ENCODE measurements around the gene GATA3. TPM values are rescaled to one million over a fixed set of nuclear protein-coding genes. Genes with fewer than 3 reads are reported as not detected.

The GATA3 gene
- total RNA-seq, 1 donor from 2014 or later = 17.6 TPM

DNA sequence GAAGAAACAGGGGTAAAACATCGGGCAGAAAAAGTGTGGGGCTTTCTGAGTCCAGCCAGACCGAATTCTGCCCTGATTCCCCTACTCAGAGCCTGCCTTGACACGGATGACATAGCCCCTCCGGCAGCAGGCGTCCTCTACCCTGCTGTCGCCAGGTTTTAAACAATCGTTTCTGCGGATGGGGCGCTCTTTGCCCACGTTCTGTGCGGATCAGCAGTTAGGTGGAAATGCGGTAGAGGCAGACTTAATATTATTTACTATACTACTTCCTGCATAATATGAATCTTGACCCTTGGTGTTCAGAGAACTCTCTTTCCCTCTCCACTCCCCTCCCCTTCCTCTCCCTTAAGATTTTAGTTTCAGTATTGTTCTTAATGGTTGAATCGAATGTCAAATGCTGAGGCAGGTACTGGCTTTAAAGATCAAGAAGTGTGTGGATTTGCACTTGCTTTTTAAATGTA is 2.4 kb downstream of the GATA3 start:
- peaks cover 30% of the 10 kb centered on the region for H3K4me1 Mint-ChIP-seq (ENCODE audit: low read depth, unreplicated experiment)
- H3K27me3 Mint-ChIP-seq (ENCODE audit: low read depth, unreplicated experiment) = peaks cover 36% of the 10 kb centered on the region
- Histone ChIP-seq H3K4me3 (ENCODE audit: insufficient read depth, low read depth, low read length) (no peak overlapping the region), H3K4me1 (ENCODE audit: insufficient read depth, low read length) (peaks cover 22% of the 10 kb centered on the region), H3K9ac (ENCODE audit: low read length) (peak overlapping the region; percentile 63), H3K36me3 (ENCODE audit: insufficient read depth, low read length) (no peaks in the 10 kb centered on the region), H2AFZ (ENCODE audit: low read depth, low read length) (no peak overlapping the region), H3K4me2 (ENCODE audit: low read length) (peak overlapping the region; percentile 92), H3K27me3 (ENCODE audit: insufficient read depth, low read length) (peaks cover 49% of the 10 kb centered on the region), H4K20me1 (ENCODE audit: insufficient read depth, low read length) (peaks cover 4% of the 10 kb centered on the region), H3K79me2 (ENCODE audit: insufficient read depth, low read length) (no peaks in the 10 kb centered on the region), H3K9me3 (ENCODE audit: insufficient read depth, low read depth, low read length) (no peaks in the 10 kb centered on the region), H3K27ac (ENCODE audit: low read depth, low read length) (no peak overlapping the region)
- no peaks in the 10 kb centered on the region for H3K9me3 Mint-ChIP-seq (ENCODE audit: unreplicated experiment)
- peak overlapping the region; percentile 99 for H3K4me3 Mint-ChIP-seq (ENCODE audit: unreplicated experiment)
- TF ChIP-seq, protein P1, sequence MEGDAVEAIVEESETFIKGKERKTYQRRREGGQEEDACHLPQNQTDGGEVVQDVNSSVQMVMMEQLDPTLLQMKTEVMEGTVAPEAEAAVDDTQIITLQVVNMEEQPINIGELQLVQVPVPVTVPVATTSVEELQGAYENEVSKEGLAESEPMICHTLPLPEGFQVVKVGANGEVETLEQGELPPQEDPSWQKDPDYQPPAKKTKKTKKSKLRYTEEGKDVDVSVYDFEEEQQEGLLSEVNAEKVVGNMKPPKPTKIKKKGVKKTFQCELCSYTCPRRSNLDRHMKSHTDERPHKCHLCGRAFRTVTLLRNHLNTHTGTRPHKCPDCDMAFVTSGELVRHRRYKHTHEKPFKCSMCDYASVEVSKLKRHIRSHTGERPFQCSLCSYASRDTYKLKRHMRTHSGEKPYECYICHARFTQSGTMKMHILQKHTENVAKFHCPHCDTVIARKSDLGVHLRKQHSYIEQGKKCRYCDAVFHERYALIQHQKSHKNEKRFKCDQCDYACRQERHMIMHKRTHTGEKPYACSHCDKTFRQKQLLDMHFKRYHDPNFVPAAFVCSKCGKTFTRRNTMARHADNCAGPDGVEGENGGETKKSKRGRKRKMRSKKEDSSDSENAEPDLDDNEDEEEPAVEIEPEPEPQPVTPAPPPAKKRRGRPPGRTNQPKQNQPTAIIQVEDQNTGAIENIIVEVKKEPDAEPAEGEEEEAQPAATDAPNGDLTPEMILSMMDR (IDR thresholded peaks at IDR 0.05; ENCODE audit: insufficient read depth, low read depth, low read length) = no peak
- no peak for TF ChIP-seq EZH2 (IDR thresholded peaks at IDR 0.05; ENCODE audit: insufficient read depth, low read length)
- peaks cover 8% of the 10 kb centered on the region for H3K36me3 Mint-ChIP-seq (ENCODE audit: low read depth, unreplicated experiment)
- FAIRE-seq (no peak), DNase-seq (ENCODE audit: low read depth) (no peak)
- H3K27ac Mint-ChIP-seq (ENCODE audit: unreplicated experiment) = peak overlapping the region; percentile 93

- Histone ChIP-seq H3K9ac (ENCODE audit: low read length) (no peak overlapping the region), H3K27ac (ENCODE audit: low read depth, low read length) (no peak overlapping the region), H2AFZ (ENCODE audit: low read depth, low read length) (no peak overlapping the region), H4K20me1 (ENCODE audit: insufficient read depth, low read length) (no peaks in the 10 kb centered on the region), H3K4me2 (ENCODE audit: low read length) (peak overlapping the region; percentile 92), H3K79me2 (ENCODE audit: insufficient read depth, low read length) (no peaks in the 10 kb centered on the region), H3K9me3 (ENCODE audit: insufficient read depth, low read depth, low read length) (no peaks in the 10 kb centered on the region), H3K4me3 (ENCODE audit: insufficient read depth, low read depth, low read length) (no peak overlapping the region), H3K27me3 (ENCODE audit: insufficient read depth, low read length) (peaks cover 42% of the 10 kb centered on the region), H3K36me3 (ENCODE audit: insufficient read depth, low read length) (no peaks in the 10 kb centered on the region), H3K4me1 (ENCODE audit: insufficient read depth, low read length) (peaks cover 24% of the 10 kb centered on the region)
- peak overlapping the region; percentile 99 for H3K4me3 Mint-ChIP-seq (ENCODE audit: unreplicated experiment)
- peaks cover 38% of the 10 kb centered on the region for H3K4me1 Mint-ChIP-seq (ENCODE audit: low read depth, unreplicated experiment)
- peaks cover 8% of the 10 kb centered on the region for H3K36me3 Mint-ChIP-seq (ENCODE audit: low read depth, unreplicated experiment)
- H3K27me3 Mint-ChIP-seq (ENCODE audit: low read depth, unreplicated experiment) = peaks cover 27% of the 10 kb centered on the region
- H3K27ac Mint-ChIP-seq (ENCODE audit: unreplicated experiment) = peak overlapping the region; percentile 72
- TF ChIP-seq, protein P1 (IDR thresholded peaks at IDR 0.05; ENCODE audit: insufficient read depth, low read depth, low read length) = no peak
- TF ChIP-seq EZH2 (IDR thresholded peaks at IDR 0.05; ENCODE audit: insufficient read depth, low read length) = no peak
- no peaks in the 10 kb centered on the region for H3K9me3 Mint-ChIP-seq (ENCODE audit: unreplicated experiment)
- DNase-seq (ENCODE audit: low read depth) (no peak), FAIRE-seq (no peak)
Measured at GRCh38 chr10:8057636-8058273, 3.3 kb downstream of the GATA3 start.
